HEK293T (cell line): Measurements from ENCODE around the gene C1QC.

Source experiments
- ARNT ChIP-seq: fragments of 450-650 bp; IDR thresholded peaks from 2 replicates; pipeline ENCODE4 v1.6.1; 2017; ENCODE audit warnings: mild to moderate bottlenecking
- BHLHE40 ChIP-seq: fragments of 450-650 bp; IDR thresholded peaks from 2 replicates; pipeline ENCODE4 v1.6.1; 2016; ENCODE audit warnings: mild to moderate bottlenecking, moderate library complexity, borderline replicate concordance
- ELF4 ChIP-seq: fragments of 450-650 bp; IDR thresholded peaks from 2 replicates; pipeline ENCODE4 v1.6.1; 2017; ENCODE audit warnings: antibody characterized with exemption
- FOXA1 ChIP-seq: fragments of 450-650 bp; IDR thresholded peaks from 2 replicates; pipeline ENCODE4 v1.6.1; 2016; ENCODE audit warnings: mild to moderate bottlenecking
- FOXK2 ChIP-seq: fragments of 450-650 bp; IDR thresholded peaks from 2 replicates; pipeline ENCODE4 v1.6.1; 2016; ENCODE audit warnings: mild to moderate bottlenecking
- FOXM1 ChIP-seq: fragments of 450-650 bp; IDR thresholded peaks from 2 replicates; pipeline ENCODE4 v1.6.1; 2017; ENCODE audit warnings: mild to moderate bottlenecking, borderline replicate concordance
- HDGF ChIP-seq: fragments of 450-650 bp; IDR thresholded peaks from 2 replicates; pipeline ENCODE4 v1.6.1; 2017; ENCODE audit warnings: antibody characterized with exemption, borderline replicate concordance
- L3MBTL2 ChIP-seq: fragments of 450-650 bp; conservative IDR thresholded peaks from 2 replicates; pipeline ENCODE4 v1.6.1; 2016; ENCODE audit warnings: mild to moderate bottlenecking
- NFRKB ChIP-seq: fragments of 450-650 bp; IDR thresholded peaks from 2 replicates; pipeline ENCODE4 v1.6.1; 2016; ENCODE audit warnings: mild to moderate bottlenecking, moderate library complexity
- SP1 ChIP-seq: fragments of 450-650 bp; IDR thresholded peaks from 2 replicates; pipeline ENCODE4 v1.6.1; 2017
- TARDBP ChIP-seq: fragments of 450-650 bp; IDR thresholded peaks from 2 replicates; pipeline ENCODE4 v1.6.1; 2016

DNA sequence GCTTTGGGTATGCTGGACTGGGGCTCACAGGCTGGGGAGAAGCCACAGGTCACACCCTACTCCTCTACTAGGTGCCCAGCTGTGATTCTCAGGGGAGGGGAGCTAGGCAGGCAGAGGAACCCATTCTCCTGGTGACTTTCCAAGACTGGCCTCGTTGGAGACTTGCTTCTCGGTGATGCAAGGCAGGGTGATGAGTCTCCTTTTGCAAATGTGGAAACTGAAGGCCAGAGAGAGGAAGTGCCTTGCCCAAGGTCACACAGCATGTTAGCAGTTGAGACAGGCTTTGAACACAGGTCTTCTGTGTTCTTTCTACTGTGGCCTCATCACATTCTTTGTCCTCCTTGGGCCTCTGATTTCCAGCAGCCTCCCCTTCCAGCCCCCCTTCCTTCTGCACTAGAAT lies 27.5 kb upstream of the C1QC start:
- TF ChIP-seq TARDBP = no peak
- no peak for TF ChIP-seq BHLHE40
- no peak for TF ChIP-seq SP1
- TF ChIP-seq FOXA1 = no peak
- no peak for TF ChIP-seq ELF4
- TF ChIP-seq FOXM1 = no peak
- TF ChIP-seq HDGF = no peak
- no peak for TF ChIP-seq L3MBTL2
- no peak for TF ChIP-seq ARNT
- no peak for TF ChIP-seq FOXK2
- TF ChIP-seq NFRKB = no peak
